NK-92 (cell line): Measurements from ENCODE around the gene IDI2.
"Not testable (repeated sequence)": the region's sequence is repeated elsewhere in the genome, so short reads cannot be mapped to it uniquely, and the experiment has no call there.

ENCODE experiments used
- DNase-seq: peaks from one replicate; lab custom pipeline; 2025; ENCODE audit not compliant: unreplicated experiment; lab: John Stamatoyannopoulos, UW

Gene IDI2

GRCh38 chr10:1025683-1026082, at the start of gene IDI2:
Gene IDI2 (minus strand): TSS chr10:1025859. CDS start chr10:1024723, 1,136 bp downstream.
- DNase-seq = no peak

GRCh38 chr10:1074748-1075308, 49.2 kb upstream of the IDI2 start:
- no peak for DNase-seq

- DNase-seq = no peak
Observed at GRCh38 chr10:1074052-1074747, 48.5 kb upstream of the IDI2 start.

GRCh38 chr10:1070919-1071318, 45.3 kb upstream of the IDI2 start:
- no peak for DNase-seq

GRCh38 chr10:1068380-1069361, 43.0 kb upstream of the IDI2 start:
- no peak for DNase-seq

GRCh38 chr10:1066734-1067133, 41.1 kb upstream of the IDI2 start:
- DNase-seq = not testable (repeated sequence)

GRCh38 chr10:1064964-1065247, 39.2 kb upstream of the IDI2 start:
- no peak for DNase-seq

GRCh38 chr10:1063232-1063865, 37.7 kb upstream of the IDI2 start:
- DNase-seq = no peak

GRCh38 chr10:1061930-1062774, 36.5 kb upstream of the IDI2 start:
- no peak for DNase-seq

GRCh38 chr10:1059902-1060301, 34.2 kb upstream of the IDI2 start:
- no peak for DNase-seq

GRCh38 chr10:1058017-1058416, 32.4 kb upstream of the IDI2 start:
- DNase-seq = no peak

GRCh38 chr10:1057106-1057657, 31.5 kb upstream of the IDI2 start:
- no peak for DNase-seq

GRCh38 chr10:1056326-1057105, 30.9 kb upstream of the IDI2 start, which contains the start of gene WDR37:
Gene WDR37 (plus strand): TSS chr10:1056385. CDS start chr10:1072156, 15,771 bp downstream.
- peak; percentile 21 for DNase-seq

- no peak for DNase-seq
Observed at GRCh38 chr10:1054684-1055083, 29.0 kb upstream of the IDI2 start.

- no peak for DNase-seq
Observed at GRCh38 chr10:1050554-1050953, 24.9 kb upstream of the IDI2 start.

GRCh38 chr10:1050145-1050544, 24.5 kb upstream of the IDI2 start:
- DNase-seq = no peak

- no peak for DNase-seq
Observed at GRCh38 chr10:1049425-1049958, 23.8 kb upstream of the IDI2 start.

- peak; percentile 84 for DNase-seq
Observed at GRCh38 chr10:1048732-1049424, 23.2 kb upstream of the IDI2 start, which contains the start of gene IDI1. Gene IDI1 (minus strand): TSS chr10:1049119. CDS start chr10:1049003, 116 bp downstream.
